ENCODE measurements around the gene DNAJC6.

Gene DNAJC6

GRCh38 chr1:65362545-65362944 is 53.2 kb downstream of the DNAJC6 start:
- H4K20me1 ChIP-seq (ENCODE audit: control insufficient read depth, insufficient read depth, low read depth, low read length) = no peaks in the 10 kb centered on the region
- H3K79me2 ChIP-seq (ENCODE audit: control insufficient read depth, low read length) = no peaks in the 10 kb centered on the region
- no peaks in the 10 kb centered on the region for H3K36me3 ChIP-seq (ENCODE audit: control insufficient read depth, low read length)
- no peaks in the 10 kb centered on the region for H3K4me1 ChIP-seq (ENCODE audit: control insufficient read depth, low read length)
- no peaks in the 10 kb centered on the region for H3K27me3 ChIP-seq (ENCODE audit: control insufficient read depth, low read length)
- TF ChIP-seq EZH2phosphoT487 (IDR thresholded peaks at IDR 0.05; ENCODE audit: borderline replicate concordance, low read length) = no peak
- TF ChIP-seq CTCF (IDR thresholded peaks at IDR 0.05; ENCODE audit: low read depth, low read length, poor library complexity, severe bottlenecking) = no peak
- no peaks in the 10 kb centered on the region for H3K9me2 ChIP-seq (replicated peaks; ENCODE audit: control insufficient read depth, low read length)
- no peak overlapping the region for H3K4me2 ChIP-seq (ENCODE audit: low read length)
- no peaks in the 10 kb centered on the region for H3K9me3 ChIP-seq (ENCODE audit: control insufficient read depth, insufficient read depth, low read length)
- no peak overlapping the region for H3K27ac ChIP-seq (ENCODE audit: low read depth, low read length)
- H3F3A ChIP-seq (ENCODE audit: control insufficient read depth, insufficient read depth) = no peaks in the 10 kb centered on the region
- no peak overlapping the region for H3K4me3 ChIP-seq (ENCODE audit: low read length)

DNA sequence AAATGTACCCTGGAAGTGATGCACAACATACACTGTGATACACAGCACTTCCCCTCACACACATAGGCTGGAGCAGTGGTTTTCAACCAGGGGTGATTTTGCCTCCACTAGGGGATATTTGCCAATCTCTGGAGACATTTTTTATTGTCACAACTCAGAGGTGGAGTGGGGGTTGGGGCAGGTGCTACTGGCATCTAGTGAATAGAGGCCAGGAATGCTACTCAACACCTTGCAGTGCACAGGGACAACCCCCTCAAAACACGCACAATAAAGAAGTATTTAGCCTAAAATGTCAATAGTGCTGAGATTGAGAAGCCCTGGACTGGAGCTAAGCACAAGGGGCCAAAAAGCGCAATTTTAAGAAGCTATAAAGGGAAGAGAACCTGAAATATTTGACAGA is 54.1 kb downstream of the DNAJC6 start:
- H3K4me3 ChIP-seq (ENCODE audit: low read length) = no peak overlapping the region
- no peaks in the 10 kb centered on the region for H3K36me3 ChIP-seq (ENCODE audit: control insufficient read depth, low read length)
- H3K9me3 ChIP-seq (ENCODE audit: control insufficient read depth, insufficient read depth, low read length) = no peaks in the 10 kb centered on the region
- no peaks in the 10 kb centered on the region for H3K79me2 ChIP-seq (ENCODE audit: control insufficient read depth, low read length)
- no peak overlapping the region for H3K27ac ChIP-seq (ENCODE audit: low read depth, low read length)
- H3F3A ChIP-seq (ENCODE audit: control insufficient read depth, insufficient read depth) = no peaks in the 10 kb centered on the region
- no peak for TF ChIP-seq CTCF (IDR thresholded peaks at IDR 0.05; ENCODE audit: low read depth, low read length, poor library complexity, severe bottlenecking)
- TF ChIP-seq EZH2phosphoT487 (IDR thresholded peaks at IDR 0.05; ENCODE audit: borderline replicate concordance, low read length) = no peak
- no peaks in the 10 kb centered on the region for H4K20me1 ChIP-seq (ENCODE audit: control insufficient read depth, insufficient read depth, low read depth, low read length)
- H3K9me2 ChIP-seq (replicated peaks; ENCODE audit: control insufficient read depth, low read length) = no peaks in the 10 kb centered on the region
- no peaks in the 10 kb centered on the region for H3K4me1 ChIP-seq (ENCODE audit: control insufficient read depth, low read length)
- H3K4me2 ChIP-seq (ENCODE audit: low read length) = no peak overlapping the region
- H3K27me3 ChIP-seq (ENCODE audit: control insufficient read depth, low read length) = no peaks in the 10 kb centered on the region

- Histone ChIP-seq H3K4me1 (ENCODE audit: control insufficient read depth, low read length) (no peaks in the 10 kb centered on the region), H4K20me1 (ENCODE audit: control insufficient read depth, insufficient read depth, low read depth, low read length) (no peaks in the 10 kb centered on the region), H3F3A (ENCODE audit: control insufficient read depth, insufficient read depth) (no peaks in the 10 kb centered on the region), H3K4me3 (ENCODE audit: low read length) (no peak overlapping the region), H3K36me3 (ENCODE audit: control insufficient read depth, low read length) (no peaks in the 10 kb centered on the region), H3K27ac (ENCODE audit: low read depth, low read length) (no peak overlapping the region), H3K9me2 (replicated peaks; ENCODE audit: control insufficient read depth, low read length) (no peaks in the 10 kb centered on the region), H3K79me2 (ENCODE audit: control insufficient read depth, low read length) (no peaks in the 10 kb centered on the region), H3K4me2 (ENCODE audit: low read length) (no peak overlapping the region), H3K9me3 (ENCODE audit: control insufficient read depth, insufficient read depth, low read length) (no peaks in the 10 kb centered on the region), H3K27me3 (ENCODE audit: control insufficient read depth, low read length) (no peaks in the 10 kb centered on the region)
- TF ChIP-seq CTCF (IDR thresholded peaks at IDR 0.05; ENCODE audit: low read depth, low read length, poor library complexity, severe bottlenecking) (no peak), EZH2phosphoT487 (IDR thresholded peaks at IDR 0.05; ENCODE audit: borderline replicate concordance, low read length) (no peak)
Measured at GRCh38 chr1:65368403-65368802, 59.1 kb downstream of the DNAJC6 start.

DNA sequence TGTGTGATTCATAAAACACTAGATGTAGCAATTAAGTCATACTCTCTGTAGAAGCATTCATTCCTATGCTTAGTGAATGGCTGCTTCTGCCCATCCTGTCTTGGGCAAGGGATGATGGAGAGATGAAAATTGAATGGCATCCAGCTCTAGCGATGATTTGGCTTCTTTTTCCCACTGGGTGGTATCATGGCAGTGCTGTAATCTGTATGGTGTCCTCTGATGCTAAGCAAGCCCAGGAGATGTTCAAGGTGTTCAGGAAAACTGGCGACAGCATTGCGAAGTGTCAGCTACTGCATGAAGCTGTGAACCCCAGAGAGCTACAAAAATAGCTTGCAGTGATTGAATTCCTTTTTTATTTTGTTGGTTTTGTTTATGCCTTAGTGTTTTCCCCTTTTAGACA is 62.2 kb downstream of the DNAJC6 start:
- H3K79me2 ChIP-seq (ENCODE audit: control insufficient read depth, low read length) = no peaks in the 10 kb centered on the region
- no peaks in the 10 kb centered on the region for H3K9me2 ChIP-seq (replicated peaks; ENCODE audit: control insufficient read depth, low read length)
- H3K27ac ChIP-seq (ENCODE audit: low read depth, low read length) = no peak overlapping the region
- no peaks in the 10 kb centered on the region for H3K36me3 ChIP-seq (ENCODE audit: control insufficient read depth, low read length)
- no peaks in the 10 kb centered on the region for H3K9me3 ChIP-seq (ENCODE audit: control insufficient read depth, insufficient read depth, low read length)
- no peak overlapping the region for H3K4me2 ChIP-seq (ENCODE audit: low read length)
- TF ChIP-seq CTCF (IDR thresholded peaks at IDR 0.05; ENCODE audit: low read depth, low read length, poor library complexity, severe bottlenecking) (no peak), EZH2phosphoT487 (IDR thresholded peaks at IDR 0.05; ENCODE audit: borderline replicate concordance, low read length) (no peak)
- H3K4me1 ChIP-seq (ENCODE audit: control insufficient read depth, low read length) = no peaks in the 10 kb centered on the region
- no peaks in the 10 kb centered on the region for H3F3A ChIP-seq (ENCODE audit: control insufficient read depth, insufficient read depth)
- H3K27me3 ChIP-seq (ENCODE audit: control insufficient read depth, low read length) = no peaks in the 10 kb centered on the region
- no peak overlapping the region for H3K4me3 ChIP-seq (ENCODE audit: low read length)
- no peaks in the 10 kb centered on the region for H4K20me1 ChIP-seq (ENCODE audit: control insufficient read depth, insufficient read depth, low read depth, low read length)
